IMR-90 (cell line): ENCODE results near the gene PLEKHG1. TPM values are rescaled to one million over a fixed set of nuclear protein-coding genes. Genes with fewer than 3 reads are reported as not detected.

Experiments
- ATAC-seq: fragments of 200-7000 bp; cut with Tn5 transposase; 2 replicates; pipeline ENCODE4 v1.9.1; 2020; ENCODE audit warnings: low read depth, mild to moderate bottlenecking, moderate library complexity
- BruUV-seq: library from RNA; stranded (reverse); fragments of 400-500 nt; replicated peaks from 2 replicates; lab custom pipeline; 2021; lab: Mats Ljungman, UMichigan
- CTCF ChIA-PET: fragments of 300-600 bp; formaldehyde crosslinking; extraction: SDS; loops from one replicate; lab custom pipeline; 2021; ENCODE audit warnings: antibody characterized with exemption; lab: Yijun Ruan, JAX
- POLR2A ChIA-PET: fragments of 300-600 bp; sonication (Branson Sonifier 250); formaldehyde crosslinking; loops from one replicate; lab custom pipeline; 2022; ENCODE audit warnings: antibody characterized with exemption; ENCODE audit not compliant: unreplicated experiment; lab: Charles Lee
- DNase-seq: peaks from one replicate; pipeline ENCODE4 v3.0.0; 2013
- H2AFZ ChIP-seq: replicated peaks from 2 replicates; pipeline ENCODE3; 2013; ENCODE audit warnings: low read length, mild to moderate bottlenecking; ENCODE audit not compliant: poor library complexity
- H2AK5ac ChIP-seq: 2 replicates; pipeline ENCODE4 v1.6.1; 2013; ENCODE audit warnings: low read depth, low read length, inconsistent platforms
- H2AK9ac ChIP-seq: replicated peaks from 2 replicates; pipeline ENCODE3; 2013; ENCODE audit warnings: mild to moderate bottlenecking, low read depth, low read length, moderate library complexity; ENCODE audit not compliant: poor library complexity
- H2BK120ac ChIP-seq: 2 replicates; pipeline ENCODE4 v1.6.1; 2013; ENCODE audit warnings: low read depth, low read length, inconsistent platforms
- H2BK15ac ChIP-seq: 3 replicates; pipeline ENCODE4 v1.6.1; 2013; ENCODE audit warnings: low read depth, low read length, inconsistent platforms
- H2BK20ac ChIP-seq: 2 replicates; pipeline ENCODE4 v1.6.1; 2013; ENCODE audit warnings: low read depth, mild to moderate bottlenecking, inconsistent platforms, low read length, moderate library complexity
- H2BK5ac ChIP-seq: 2 replicates; pipeline ENCODE4 v1.6.1; 2013; ENCODE audit warnings: mild to moderate bottlenecking, low read depth, low read length, inconsistent platforms; ENCODE audit not compliant: poor library complexity, severe bottlenecking
- H3K14ac ChIP-seq: replicated peaks from 2 replicates; pipeline ENCODE4 v1.6.1; 2013; ENCODE audit warnings: low read depth, low read length, inconsistent platforms
- H3K18ac ChIP-seq: 2 replicates; pipeline ENCODE4 v1.6.1; 2013; ENCODE audit warnings: low read depth, low read length, control low read depth
- H3K23ac ChIP-seq: 2 replicates; pipeline ENCODE4 v1.6.1; 2013; ENCODE audit warnings: low read depth, low read length, inconsistent platforms
- H3K27ac ChIP-seq: 2 replicates; pipeline ENCODE4 v1.5.1; 2013; ENCODE audit warnings: mild to moderate bottlenecking, control low read depth, low read length; ENCODE audit not compliant: insufficient read depth
- H3K27me3 ChIP-seq: 2 replicates; pipeline ENCODE4 v1.6.1; 2013; ENCODE audit warnings: low read length; ENCODE audit not compliant: control insufficient read depth, insufficient read depth
- H3K36me3 ChIP-seq: 2 replicates; pipeline ENCODE4 v1.6.1; 2013; ENCODE audit warnings: low read length, mixed read lengths; ENCODE audit not compliant: control insufficient read depth, insufficient read depth
- H3K4ac ChIP-seq: 2 replicates; pipeline ENCODE4 v1.6.1; 2013; ENCODE audit warnings: low read depth, low read length, inconsistent platforms
- H3K4me1 ChIP-seq: 2 replicates; pipeline ENCODE4 v1.6.1; 2013; ENCODE audit warnings: low read length, mixed read lengths; ENCODE audit not compliant: control insufficient read depth, insufficient read depth
- H3K4me2 ChIP-seq: 2 replicates; pipeline ENCODE4 v1.6.1; 2013; ENCODE audit warnings: low read depth, mild to moderate bottlenecking, control low read depth, low read length, moderate library complexity
- H3K4me3 ChIP-seq: 2 replicates; pipeline ENCODE4 v1.5.1; 2013; ENCODE audit warnings: low read depth, mild to moderate bottlenecking, control low read depth, low read length, moderate library complexity; ENCODE audit not compliant: insufficient read depth
- H3K56ac ChIP-seq: 2 replicates; pipeline ENCODE4 v1.6.1; 2013; ENCODE audit warnings: low read length, inconsistent platforms; ENCODE audit not compliant: insufficient read depth; ENCODE audit errors: extremely low read depth
- H3K79me1 ChIP-seq, 2 experiments: 2 replicates each; pipeline ENCODE4 v1.6.1; 2013; ENCODE audit warnings: low read length in 2 of 2, inconsistent platforms in 1 of 2, low read depth in 1 of 2
- H3K9ac ChIP-seq: 2 replicates; pipeline ENCODE4 v1.6.1; 2013; ENCODE audit warnings: low read depth, low read length, control low read depth
- H3K9me1 ChIP-seq: 2 replicates; pipeline ENCODE4 v1.6.1; 2013; ENCODE audit warnings: low read length, inconsistent platforms; ENCODE audit not compliant: insufficient read depth
- H3K9me3 ChIP-seq: 2 replicates; pipeline ENCODE4 v1.6.1; 2013; ENCODE audit warnings: low read length; ENCODE audit not compliant: control insufficient read depth, insufficient read depth
- H4K20me1 ChIP-seq: 2 replicates; pipeline ENCODE4 v1.6.1; 2013; ENCODE audit warnings: low read length, inconsistent platforms; ENCODE audit not compliant: insufficient read depth
- H4K5ac ChIP-seq: 2 replicates; pipeline ENCODE4 v1.6.1; 2013; ENCODE audit warnings: mild to moderate bottlenecking, low read depth, low read length, control low read depth
- H4K8ac ChIP-seq, 2 experiments: 2 replicates each; pipeline ENCODE4 v1.6.1; 2013; ENCODE audit warnings: low read depth in 2 of 2, low read length in 2 of 2, control low read depth in 1 of 2, inconsistent platforms in 1 of 2
- H4K91ac ChIP-seq: 2 replicates; pipeline ENCODE4 v1.6.1; 2013; ENCODE audit warnings: low read depth, low read length, inconsistent platforms; ENCODE audit not compliant: insufficient read depth
- BHLHE40 ChIP-seq: fragments of 150-350 bp; IDR thresholded peaks from 2 replicates; pipeline ENCODE4 v1.6.1; 2016; ENCODE audit warnings: mild to moderate bottlenecking, low read depth, low read length
- ELK1 ChIP-seq: fragments of 150-350 bp; IDR thresholded peaks from 2 replicates; pipeline ENCODE4 v1.6.1; 2016; ENCODE audit warnings: low read depth, mild to moderate bottlenecking, low read length, moderate library complexity, borderline replicate concordance
- MAZ ChIP-seq: IDR thresholded peaks from 2 replicates; pipeline ENCODE4 v1.6.1; 2012; ENCODE audit warnings: low read depth, mild to moderate bottlenecking, low read length, improper control_type of control experiment, moderate library complexity, borderline replicate concordance
- POLR2A ChIP-seq: IDR thresholded peaks from 2 replicates; pipeline ENCODE4 v1.6.1; 2012; ENCODE audit warnings: mild to moderate bottlenecking, low read depth, low read length
- RAD21 ChIP-seq: IDR thresholded peaks from 2 replicates; pipeline ENCODE4 v1.6.1; 2012; ENCODE audit warnings: low read length, improper control_type of control experiment
- WGBS, 2 experiments: methylation state at CpG; one replicate each; pipeline versions ENCODE4 v1.1.5 to v1.1.7; 2013; ENCODE audit warnings: missing lambda C conversion rate in 2 of 2; ENCODE audit not compliant: insufficient read length in 1 of 2; ENCODE audit errors: extremely low coverage in 2 of 2; 5-methylcytosine and 5-hydroxymethylcytosine counted together
- dilution Hi-C: fragments of 300-500 bp; cut with HindIII; formaldehyde crosslinking; loops from one replicate; pipeline ENCODE4 v1.14.3; 2018; ENCODE audit warnings: low sequenced_read_pairs; ENCODE audit not compliant: unreplicated experiment
- in situ Hi-C: fragments of 300-500 bp; cut with MboI; formaldehyde crosslinking; loops from 3 replicates; pipeline ENCODE4 v1.14.3; 2019; ENCODE audit warnings: low sequenced_read_pairs, inconsistent platforms, mixed read lengths
- intact Hi-C: fragments of 100-400 bp; cut with micrococcal nuclease; formaldehyde crosslinking; loops from 2 replicates; pipeline ENCODE4 v1.10.0; 2022
- polyA plus RNA-seq, 3 experiments: library from polyadenylated mRNA; depleted of rRNA; stranded (reverse); fragments of >200 nt; gene quantifications; 2 replicates each; pipeline ENCODE4 v1.2.3, GENCODE V29; 2012; ENCODE audit warnings: low replicate concordance in 1 of 3
- total RNA-seq: library from RNA; depleted of rRNA; stranded (reverse); fragments of >200 nt; gene quantifications from 2 replicates; pipeline ENCODE4 v1.2.3, GENCODE V29; 2012

The PLEKHG1 gene
- total and polyA plus RNA-seq, 2 of the 4 experiments (the other 2 are of a cell fraction) = 0.09 to 0.36 TPM

DNA sequence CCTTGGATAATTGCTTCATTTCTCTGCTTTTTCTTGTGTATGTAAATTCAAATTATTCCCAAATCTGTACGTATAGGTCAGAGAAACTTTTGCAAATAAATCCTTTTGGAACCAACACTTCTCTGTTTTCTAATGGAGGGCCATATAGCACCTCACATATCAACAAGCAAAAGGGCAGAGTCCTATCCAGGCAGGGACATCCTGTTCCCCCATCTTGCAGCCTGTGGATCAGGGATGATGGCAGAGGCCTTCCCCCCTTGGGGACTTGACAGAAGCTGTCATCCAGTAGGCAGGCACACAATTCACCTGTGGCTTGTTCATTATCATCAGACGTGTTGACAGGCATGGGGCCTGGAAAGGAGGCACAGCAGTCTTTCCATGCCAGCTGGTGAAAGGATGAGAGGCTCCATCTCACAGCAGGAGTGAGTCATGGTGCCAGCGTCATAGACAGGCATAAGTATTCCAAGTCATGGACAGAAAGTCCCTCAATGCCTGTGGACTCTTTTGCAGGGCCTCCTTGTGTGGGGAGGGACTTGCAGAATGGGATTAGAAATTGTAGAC, 31.8 kb upstream of the PLEKHG1 start:
- Histone ChIP-seq H2AK9ac (no peak overlapping the region), H3K9me3 (no peaks in the 10 kb centered on the region), H3K14ac (no peak overlapping the region), H3K4me3 (no peak overlapping the region), H4K91ac (no peak overlapping the region), H2BK120ac (no peak overlapping the region), H3K27ac (no peak overlapping the region), H3K79me1 (no peaks in the 10 kb centered on the region), H4K8ac (no peak overlapping the region), H3K36me3 (no peaks in the 10 kb centered on the region), H2AFZ (no peak overlapping the region), H3K27me3 (peaks cover 2% of the 10 kb centered on the region; the same call in 1 of the 2 replicates), H3K4me2 (no peak overlapping the region), H2BK15ac (no peak overlapping the region), H3K18ac (no peak overlapping the region), H2BK5ac (no peak overlapping the region), H2BK20ac (no peak overlapping the region), H3K9ac (no peak overlapping the region), H3K56ac (no peak overlapping the region), H2AK5ac (no peak overlapping the region), H4K20me1 (no peaks in the 10 kb centered on the region), H3K9me1 (peaks cover 3% of the 10 kb centered on the region; the same call in 1 of the 2 replicates), H4K5ac (no peak overlapping the region), H3K4ac (no peak overlapping the region), H3K4me1 (no peaks in the 10 kb centered on the region), H3K23ac (no peak overlapping the region)
- in situ Hi-C loops (no loop called here), intact Hi-C loops (no loop called here), dilution Hi-C loops (no loop called here)
- TF ChIP-seq MAZ (no peak), ELK1 (no peak), POLR2A (no peak), RAD21 (no peak), BHLHE40 (no peak)
- no TSS peak for BruUV-seq
- 14% methylated on average over 1 of the region's 3 CpGs; no CpG with 5 or more reads in 1 of the 2 experiments for WGBS, 2 experiments
- CTCF ChIA-PET = no interaction called here
- POLR2A ChIA-PET = no interaction called here
- no peak for ATAC-seq
- DNase-seq = no peak
